ENCODE results near the gene LRP5.

- no peak for TF ChIP-seq CTCF (conservative IDR thresholded peaks at IDR 0.05)
- no peak for TF ChIP-seq EZH2 (IDR thresholded peaks at IDR 0.05; ENCODE audit: low read depth)
These were observed 49.3 kb downstream of the LRP5 start for GRCh38 chr11:68361702-68362101.
